Activated naive CD4-positive, alpha-beta T cell treated with anti-CD3 and anti-CD28 coated beads, Interleukin-2, amount 50 U/mL, for 24 hours (primary cell): ENCODE data around the gene SNAPC4.

ENCODE experiments used
- H3K27ac Mint-ChIP-seq: one replicate; pipeline ENCODE4 v1.8.0; 2021; ENCODE audit warnings: mild to moderate bottlenecking, mixed read lengths
- H3K27me3 Mint-ChIP-seq: one replicate; pipeline ENCODE4 v1.8.0; 2021; ENCODE audit warnings: mixed read lengths
- H3K36me3 Mint-ChIP-seq: one replicate; pipeline ENCODE4 v1.8.0; 2021; ENCODE audit warnings: mixed read lengths
- H3K4me1 Mint-ChIP-seq: one replicate; pipeline ENCODE4 v1.8.0; 2021; ENCODE audit warnings: mixed read lengths
- H3K4me3 Mint-ChIP-seq: one replicate; pipeline ENCODE4 v1.8.0; 2021; ENCODE audit warnings: mild to moderate bottlenecking, mixed read lengths
- H3K9me3 Mint-ChIP-seq: one replicate; pipeline ENCODE4 v1.8.0; 2021; ENCODE audit warnings: mixed read lengths

Gene SNAPC4

DNA sequence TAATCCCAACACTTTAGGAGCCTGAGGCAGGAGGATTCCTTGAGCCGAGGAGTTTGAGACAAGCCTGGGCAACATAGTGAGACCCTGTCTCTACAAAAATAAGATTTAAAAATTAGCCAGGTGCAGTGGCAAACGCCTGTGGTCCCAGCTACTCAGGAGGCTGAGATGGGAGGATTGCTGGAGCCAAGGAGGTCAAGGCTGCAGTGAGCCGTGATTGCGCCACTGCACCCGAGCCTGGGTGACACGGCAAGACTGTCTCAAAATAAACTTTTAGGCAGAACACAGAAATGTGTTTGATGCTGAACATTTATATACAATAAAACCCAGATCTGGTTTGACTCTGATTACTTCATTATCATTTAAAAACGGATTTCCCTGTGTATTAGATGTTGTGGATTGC is 5.5 kb upstream of the SNAPC4 start:
- Mint-ChIP-seq H3K27me3 (no peaks in the 10 kb centered on the region), H3K4me1 (peaks cover 69% of the 10 kb centered on the region), H3K9me3 (no peaks in the 10 kb centered on the region), H3K27ac (peak overlapping the region; percentile 8), H3K4me3 (no peak overlapping the region), H3K36me3 (peaks cover 10% of the 10 kb centered on the region)

DNA sequence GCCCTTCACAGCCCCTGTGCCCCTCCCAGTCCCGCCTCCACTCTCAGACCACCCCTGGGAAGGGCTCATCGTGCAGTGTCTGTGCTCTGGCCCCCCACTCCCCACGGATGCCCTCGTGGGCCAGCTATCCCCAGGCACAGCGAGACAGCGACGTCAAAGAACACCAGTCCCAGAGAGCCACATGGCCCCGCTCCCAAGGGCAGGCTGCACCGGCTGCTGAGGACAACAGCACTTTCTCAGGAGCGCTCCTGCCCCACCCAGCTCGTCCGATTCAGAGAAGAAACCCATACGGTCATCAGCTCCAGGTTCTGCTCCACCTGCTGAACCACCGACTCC is 4.8 kb upstream of the SNAPC4 start:
- Mint-ChIP-seq H3K9me3 (no peaks in the 10 kb centered on the region), H3K27ac (peak overlapping the region; percentile 92), H3K4me3 (peak overlapping the region; percentile 72), H3K27me3 (no peaks in the 10 kb centered on the region), H3K4me1 (peaks cover 67% of the 10 kb centered on the region), H3K36me3 (peaks cover 10% of the 10 kb centered on the region)

- peaks cover 63% of the 10 kb centered on the region for H3K4me1 Mint-ChIP-seq
- peaks cover 11% of the 10 kb centered on the region for H3K36me3 Mint-ChIP-seq
- H3K27ac Mint-ChIP-seq = peak overlapping the region; percentile 92
- H3K27me3 Mint-ChIP-seq = no peaks in the 10 kb centered on the region
- H3K9me3 Mint-ChIP-seq = no peaks in the 10 kb centered on the region
- peak overlapping the region; percentile 72 for H3K4me3 Mint-ChIP-seq
These were observed 4.2 kb upstream of the SNAPC4 start for GRCh38 chr9:136403915-136404800.

GRCh38 chr9:136403538-136403914 is 3.6 kb upstream of the SNAPC4 start:
- no peaks in the 10 kb centered on the region for H3K9me3 Mint-ChIP-seq
- H3K4me1 Mint-ChIP-seq = peaks cover 63% of the 10 kb centered on the region
- H3K36me3 Mint-ChIP-seq = peaks cover 9% of the 10 kb centered on the region
- peak overlapping the region; percentile 72 for H3K4me3 Mint-ChIP-seq
- H3K27ac Mint-ChIP-seq = peak overlapping the region; percentile 74
- H3K27me3 Mint-ChIP-seq = no peaks in the 10 kb centered on the region

DNA sequence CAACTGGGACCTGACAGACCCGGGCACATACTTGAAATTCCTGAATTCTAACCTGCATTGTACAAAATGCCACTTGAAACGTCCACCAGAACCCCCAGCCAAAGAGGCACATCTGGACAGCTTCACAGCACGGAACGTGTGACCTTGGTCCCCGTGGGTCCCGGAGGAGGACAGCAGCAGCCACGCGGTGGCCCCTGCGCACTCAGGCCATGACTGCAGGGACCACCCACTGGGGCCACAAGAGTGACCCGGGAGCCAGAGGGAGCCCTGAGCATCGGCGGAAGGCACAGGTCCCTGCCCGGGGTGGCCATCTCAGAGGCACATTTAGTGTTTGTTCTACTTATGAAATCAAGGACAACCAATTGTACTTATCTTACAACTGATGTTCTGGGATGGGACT is 2.1 kb upstream of the SNAPC4 start:
- H3K4me3 Mint-ChIP-seq = no peak overlapping the region
- H3K27me3 Mint-ChIP-seq = no peaks in the 10 kb centered on the region
- H3K36me3 Mint-ChIP-seq = peaks cover 6% of the 10 kb centered on the region
- peak overlapping the region; percentile 89 for H3K27ac Mint-ChIP-seq
- no peaks in the 10 kb centered on the region for H3K9me3 Mint-ChIP-seq
- peaks cover 58% of the 10 kb centered on the region for H3K4me1 Mint-ChIP-seq

DNA sequence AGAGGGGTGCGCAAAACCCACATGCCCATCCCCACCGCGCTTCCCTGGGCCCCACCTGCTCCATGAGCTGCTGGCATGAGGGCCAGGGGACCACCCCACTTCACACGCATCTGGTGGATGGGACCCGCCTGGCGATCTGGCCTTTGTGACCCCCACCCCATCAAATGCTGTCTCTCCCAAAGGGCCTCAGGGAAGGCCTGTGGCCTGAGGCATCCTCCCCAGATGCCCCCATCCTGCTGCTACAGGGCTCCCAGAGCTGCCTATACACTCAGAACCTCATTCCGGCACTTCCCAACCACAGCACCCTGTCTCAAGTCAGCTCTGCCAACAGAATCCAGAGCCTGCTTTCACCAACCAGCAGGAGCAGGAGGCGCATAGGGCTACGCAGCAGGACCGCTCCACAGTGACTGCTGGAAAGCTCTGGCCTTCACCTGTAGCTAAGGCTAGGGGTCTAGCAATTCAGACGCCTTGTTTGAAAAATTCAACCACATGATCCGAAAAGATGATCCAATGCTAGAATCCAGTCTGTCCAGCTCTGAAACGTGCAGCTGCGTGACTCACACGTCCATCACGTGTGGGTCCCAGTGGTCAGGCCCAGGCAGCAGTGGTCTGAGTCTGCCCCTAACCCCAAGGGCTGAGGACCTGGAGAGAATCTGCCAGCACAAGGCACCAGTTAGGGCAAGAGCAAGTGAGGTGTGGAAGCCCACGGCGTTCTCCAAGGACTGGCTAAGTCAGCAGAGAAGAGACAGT is 1.4 kb upstream of the SNAPC4 start:
- Mint-ChIP-seq H3K27me3 (no peaks in the 10 kb centered on the region), H3K4me1 (peaks cover 60% of the 10 kb centered on the region), H3K4me3 (peak overlapping the region; percentile 58), H3K27ac (peak overlapping the region; percentile 91), H3K9me3 (no peaks in the 10 kb centered on the region), H3K36me3 (peaks cover 6% of the 10 kb centered on the region)

- peaks cover 9% of the 10 kb centered on the region for H3K36me3 Mint-ChIP-seq
- H3K4me1 Mint-ChIP-seq = peaks cover 46% of the 10 kb centered on the region
- H3K9me3 Mint-ChIP-seq = no peaks in the 10 kb centered on the region
- H3K4me3 Mint-ChIP-seq = peak overlapping the region; percentile 94
- no peaks in the 10 kb centered on the region for H3K27me3 Mint-ChIP-seq
- peak overlapping the region; percentile 84 for H3K27ac Mint-ChIP-seq
These were observed 563 bp downstream of the SNAPC4 start for GRCh38 chr9:136399176-136400037.

GRCh38 chr9:136398286-136398685 is 1.7 kb downstream of the SNAPC4 start:
- Mint-ChIP-seq H3K4me3 (peak overlapping the region; percentile 94), H3K27ac (no peak overlapping the region), H3K36me3 (peaks cover 9% of the 10 kb centered on the region), H3K27me3 (no peaks in the 10 kb centered on the region), H3K9me3 (no peaks in the 10 kb centered on the region), H3K4me1 (peaks cover 35% of the 10 kb centered on the region)

DNA sequence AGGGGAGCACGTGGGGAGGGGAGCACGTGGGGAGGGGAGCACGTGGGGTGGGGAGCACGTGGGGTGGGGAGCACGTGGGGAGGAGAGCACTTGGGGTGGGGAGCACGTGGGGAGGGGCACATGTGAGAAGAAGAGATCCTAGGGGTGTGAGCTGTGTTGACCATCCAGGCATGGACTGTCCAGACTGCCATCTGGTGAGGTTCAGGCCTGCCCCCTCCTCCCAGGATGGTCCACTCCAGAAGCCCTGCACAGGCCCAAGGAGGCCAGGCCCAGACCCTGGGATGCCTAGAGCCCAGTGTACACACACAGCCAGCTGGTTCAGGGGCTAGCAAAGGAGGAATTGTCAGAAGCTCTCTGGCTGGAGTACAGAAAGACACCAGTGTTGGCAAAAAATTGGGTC is 2.3 kb downstream of the SNAPC4 start:
- Mint-ChIP-seq H3K27me3 (no peaks in the 10 kb centered on the region), H3K4me1 (peaks cover 33% of the 10 kb centered on the region), H3K27ac (no peak overlapping the region), H3K9me3 (no peaks in the 10 kb centered on the region), H3K4me3 (no peak overlapping the region), H3K36me3 (peaks cover 9% of the 10 kb centered on the region)

DNA sequence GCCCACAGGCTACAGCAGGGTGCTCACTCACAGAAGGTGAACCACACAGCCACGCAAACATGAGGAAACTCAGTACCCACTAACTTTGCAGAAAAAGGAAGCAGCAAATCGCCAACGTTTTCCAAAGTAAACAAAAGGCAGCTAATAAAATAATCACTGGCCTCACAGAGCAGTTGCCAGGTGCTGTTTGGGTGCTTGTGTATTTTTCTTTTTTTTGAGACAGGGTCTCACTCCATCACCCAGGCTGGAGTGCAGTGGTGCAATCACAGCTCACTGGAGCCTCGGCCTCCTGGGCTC is 3.8 kb downstream of the SNAPC4 start:
- Mint-ChIP-seq H3K27ac (no peak overlapping the region), H3K4me3 (no peak overlapping the region)

GRCh38 chr9:136395345-136396218 is 4.4 kb downstream of the SNAPC4 start:
- no peak overlapping the region for H3K27ac Mint-ChIP-seq
- H3K9me3 Mint-ChIP-seq = no peaks in the 10 kb centered on the region
- peaks cover 11% of the 10 kb centered on the region for H3K36me3 Mint-ChIP-seq
- H3K27me3 Mint-ChIP-seq = no peaks in the 10 kb centered on the region
- peaks cover 26% of the 10 kb centered on the region for H3K4me1 Mint-ChIP-seq
- H3K4me3 Mint-ChIP-seq = no peak overlapping the region

More for the DNA sequence above, 3.8 kb downstream of the SNAPC4 start:
- peaks cover 11% of the 10 kb centered on the region for H3K36me3 Mint-ChIP-seq
- H3K27me3 Mint-ChIP-seq = no peaks in the 10 kb centered on the region
- H3K4me1 Mint-ChIP-seq = peaks cover 28% of the 10 kb centered on the region
- no peaks in the 10 kb centered on the region for H3K9me3 Mint-ChIP-seq

- Mint-ChIP-seq H3K36me3 (peaks cover 12% of the 10 kb centered on the region), H3K4me1 (peaks cover 24% of the 10 kb centered on the region), H3K4me3 (no peak overlapping the region), H3K27ac (no peak overlapping the region), H3K27me3 (no peaks in the 10 kb centered on the region), H3K9me3 (no peaks in the 10 kb centered on the region)
These were observed 5.0 kb downstream of the SNAPC4 start for GRCh38 chr9:136395020-136395340.

GRCh38 chr9:136394312-136395019 is 5.5 kb downstream of the SNAPC4 start:
- Mint-ChIP-seq H3K4me3 (no peak overlapping the region), H3K27ac (no peak overlapping the region), H3K27me3 (no peaks in the 10 kb centered on the region), H3K9me3 (no peaks in the 10 kb centered on the region), H3K4me1 (peaks cover 24% of the 10 kb centered on the region), H3K36me3 (peaks cover 15% of the 10 kb centered on the region)

- Mint-ChIP-seq H3K4me3 (no peak overlapping the region), H3K36me3 (peaks cover 13% of the 10 kb centered on the region), H3K27me3 (no peaks in the 10 kb centered on the region), H3K4me1 (peaks cover 16% of the 10 kb centered on the region), H3K27ac (no peak overlapping the region), H3K9me3 (no peaks in the 10 kb centered on the region)
These were observed 6.4 kb downstream of the SNAPC4 start for GRCh38 chr9:136393531-136393930.
